Small intestine (tissue), 7 donors: ENCODE measurements around the gene UBXN6. TPM values are rescaled to one million over a fixed set of nuclear protein-coding genes. Genes with fewer than 3 reads are reported as not detected.

Experiments used
- DNase-seq, 2 donors: peaks; one replicate each; pipeline versions ENCODE4 v3.0.0 to v3.0.0-alpha.2; 2013
- FAIRE-seq: peaks from 2 replicates; lab custom pipeline; 2012; peaks lifted over from hg19 to GRCh38; lab: Jason Lieb, UNC
- H3K27ac ChIP-seq, 3 donors: one replicate each; pipeline ENCODE4 v1.5.1; 2013; ENCODE audit warnings: low read length in 2 of 3, mild to moderate bottlenecking in 2 of 3, control low read depth in 1 of 3, inconsistent platforms in 1 of 3, low read depth in 1 of 3, moderate library complexity in 1 of 3
- H3K27me3 ChIP-seq, 3 donors: one replicate each; pipeline ENCODE4 v1.6.1; 2013; ENCODE audit warnings: low read length in 3 of 3, inconsistent platforms in 1 of 3; ENCODE audit not compliant: control insufficient read depth in 3 of 3, insufficient read depth in 3 of 3
- H3K36me3 ChIP-seq, 3 donors: one replicate each; pipeline ENCODE4 v1.6.1; 2013; ENCODE audit warnings: low read length in 3 of 3, inconsistent platforms in 1 of 3, low read depth in 1 of 3, mild to moderate bottlenecking in 1 of 3, moderate library complexity in 1 of 3; ENCODE audit not compliant: control insufficient read depth in 3 of 3, insufficient read depth in 2 of 3
- H3K4me1 ChIP-seq, 3 donors: one replicate each; pipeline ENCODE4 v1.6.1; 2013; ENCODE audit warnings: low read length in 2 of 3, inconsistent platforms in 1 of 3, low read depth in 1 of 3, mild to moderate bottlenecking in 1 of 3, moderate library complexity in 1 of 3; ENCODE audit not compliant: control insufficient read depth in 3 of 3, insufficient read depth in 2 of 3
- H3K4me3 ChIP-seq, 3 donors: one replicate each; pipeline ENCODE4 v1.5.1; 2013; ENCODE audit warnings: low read length in 3 of 3, control low read depth in 1 of 3, inconsistent platforms in 1 of 3, low read depth in 1 of 3, mild to moderate bottlenecking in 1 of 3, moderate library complexity in 1 of 3
- H3K9me3 ChIP-seq, 2 donors: one replicate each; pipeline ENCODE4 v1.6.1; 2013; ENCODE audit warnings: low read depth in 1 of 2, low read length in 1 of 2; ENCODE audit not compliant: control insufficient read depth in 2 of 2, insufficient read depth in 1 of 2
- WGBS, 3 donors: extraction: QIAGEN DNeasy Blood & Tissue Kit; methylation state at CpG; one replicate each; pipeline ENCODE4 v1.1.7; 2013; 5-methylcytosine and 5-hydroxymethylcytosine counted together
- polyA plus RNA-seq, 4 donors: library from polyadenylated mRNA; stranded (reverse) in 3 of 4; unstranded in 1 of 4; fragments of 200-250 nt in 3 of 4; fragments of 120-200 nt in 1 of 4; gene quantifications; one replicate each; pipeline versions ENCODE4 v1.2.1 to v1.2.3, GENCODE V29; 2013
- donor health status: healthy with polysubstance abuse.
- donor health status: control.
- donor health status: control.
- donor health status: Bipolar disorder and iron deficiency.
- donor health status: healthy.

UBXN6 gene
- polyA plus RNA-seq, 4 donors: 82.7 to 194 (median 133) TPM

GRCh38 chr19:4415352-4415751 lies 42.2 kb downstream of the UBXN6 start:
- Histone ChIP-seq H3K36me3 (peaks cover 0 to 39% (median 4%) of the 10 kb centered on the region in 3 donors), H3K4me3 (no peak overlapping the region), H3K4me1 (peaks cover 4 to 9% (median 5%) of the 10 kb centered on the region in 3 donors), H3K27me3 (no peaks in the 10 kb centered on the region), H3K27ac (no peak overlapping the region), H3K9me3 (no peaks in the 10 kb centered on the region)
- FAIRE-seq (no peak), DNase-seq (peak in 1 of 2 donors; percentile 18)
- WGBS, 3 donors: 42 to 59% (median 59%) methylated on average over 10 of the region's 10 CpGs

GRCh38 chr19:4414800-4415321 lies 42.7 kb downstream of the UBXN6 start:
- H3K4me3 ChIP-seq: no peak overlapping the region
- no peaks in the 10 kb centered on the region for H3K27me3 ChIP-seq
- 26 to 49% (median 47%) methylated on average over 9 of the region's 9 CpGs for WGBS, 3 donors
- H3K36me3 ChIP-seq: peaks cover 0 to 42% (median 4%) of the 10 kb centered on the region in 3 donors
- DNase-seq: peak in 1 of 2 donors; percentile 40
- H3K4me1 ChIP-seq: peaks cover 4 to 9% (median 5%) of the 10 kb centered on the region in 3 donors
- no peaks in the 10 kb centered on the region for H3K9me3 ChIP-seq
- FAIRE-seq: no peak
- H3K27ac ChIP-seq: no peak overlapping the region

GRCh38 chr19:4414144-4414799 lies 43.3 kb downstream of the UBXN6 start:
- peaks cover 3 to 47% (median 4%) of the 10 kb centered on the region in 3 donors for H3K36me3 ChIP-seq
- H3K9me3 ChIP-seq: no peaks in the 10 kb centered on the region
- peaks cover 4 to 9% (median 5%) of the 10 kb centered on the region in 3 donors for H3K4me1 ChIP-seq
- H3K27me3 ChIP-seq: no peaks in the 10 kb centered on the region
- DNase-seq (peak in 1 of 2 donors; percentile 33), FAIRE-seq (no peak)
- WGBS, 3 donors: 87 to 90% (median 90%) methylated on average over 7 of the region's 7 CpGs
- H3K4me3 ChIP-seq: no peak overlapping the region
- no peak overlapping the region for H3K27ac ChIP-seq

- Histone ChIP-seq H3K4me1 (peaks cover 4 to 9% (median 5%) of the 10 kb centered on the region in 3 donors), H3K9me3 (no peaks in the 10 kb centered on the region), H3K27ac (no peak overlapping the region), H3K36me3 (peaks cover 3 to 45% (median 4%) of the 10 kb centered on the region in 3 donors), H3K27me3 (no peaks in the 10 kb centered on the region), H3K4me3 (no peak overlapping the region)
- DNase-seq (no peak), FAIRE-seq (no peak)
- 93 to 98% (median 98%) methylated on average over 3 of the region's 3 CpGs for WGBS, 3 donors
Observed at GRCh38 chr19:4413588-4413987, 44.0 kb downstream of the UBXN6 start.

- Histone ChIP-seq H3K4me3 (no peak overlapping the region), H3K27me3 (no peaks in the 10 kb centered on the region), H3K9me3 (no peaks in the 10 kb centered on the region), H3K36me3 (peaks cover 3 to 39% (median 4%) of the 10 kb centered on the region in 3 donors), H3K4me1 (no peaks in the 10 kb centered on the region), H3K27ac (no peak overlapping the region)
- no peak for FAIRE-seq
- DNase-seq: no peak
- 92 to 94% (median 92%) methylated on average over 23 of the region's 23 CpGs for WGBS, 3 donors
Observed at GRCh38 chr19:4409123-4409933, 48.3 kb downstream of the UBXN6 start.

GRCh38 chr19:4406626-4407025 lies 51.0 kb downstream of the UBXN6 start:
- Histone ChIP-seq H3K4me1 (peaks cover 0 to 8% (median 0%) of the 10 kb centered on the region in 3 donors), H3K27ac (no peak overlapping the region), H3K27me3 (no peaks in the 10 kb centered on the region), H3K9me3 (no peaks in the 10 kb centered on the region), H3K36me3 (peaks cover 0 to 26% (median 3%) of the 10 kb centered on the region in 3 donors), H3K4me3 (no peak overlapping the region)
- 92 to 94% (median 93%) methylated on average over 7 of the region's 7 CpGs for WGBS, 3 donors
- FAIRE-seq (no peak), DNase-seq (no peak)

GRCh38 chr19:4405977-4406376 lies 51.6 kb downstream of the UBXN6 start:
- no peak overlapping the region for H3K27ac ChIP-seq
- no peak overlapping the region for H3K4me3 ChIP-seq
- H3K4me1 ChIP-seq: peaks cover 0 to 13% (median 0%) of the 10 kb centered on the region in 3 donors
- 79 to 93% (median 90%) methylated on average over 8 of the region's 8 CpGs for WGBS, 3 donors
- H3K9me3 ChIP-seq: no peaks in the 10 kb centered on the region
- no peak for FAIRE-seq
- no peak for DNase-seq
- peaks cover 0 to 20% (median 3%) of the 10 kb centered on the region in 3 donors for H3K36me3 ChIP-seq
- H3K27me3 ChIP-seq: no peaks in the 10 kb centered on the region

- H3K27me3 ChIP-seq: no peaks in the 10 kb centered on the region
- H3K9me3 ChIP-seq: no peaks in the 10 kb centered on the region
- DNase-seq (no peak), FAIRE-seq (no peak)
- peak overlapping the region; percentile 67 to 97 (median 85) for H3K4me3 ChIP-seq
- peak overlapping the region in 1 of 3 donors; percentile 59 for H3K27ac ChIP-seq
- peaks cover 0 to 9% (median 0%) of the 10 kb centered on the region in 3 donors for H3K36me3 ChIP-seq
- peaks cover 0 to 22% (median 0%) of the 10 kb centered on the region in 3 donors for H3K4me1 ChIP-seq
- 6 to 9% (median 7%) methylated on average over 32 of the region's 32 CpGs for WGBS, 3 donors
Observed at GRCh38 chr19:4403005-4403761, 54.4 kb downstream of the UBXN6 start.
